HG02852 (cell line): Measurements from ENCODE around the gene PRR16.

Source experiments
- ATAC-seq: cut with Tn5 transposase; IDR thresholded peaks from one replicate; pipeline ENCODE4 v1.9.1; 2021; ENCODE audit warnings: mild to moderate bottlenecking, moderate library complexity; ENCODE audit not compliant: unreplicated experiment

PRR16 gene

GRCh38 chr5:120706877-120707276 is 242.8 kb downstream of the PRR16 start:
- no peak for ATAC-seq

GRCh38 chr5:120717381-120717780 is 253.3 kb downstream of the PRR16 start:
- ATAC-seq, result no peak

GRCh38 chr5:120730214-120730613 is 266.1 kb downstream of the PRR16 start:
- no peak for ATAC-seq

- no peak for ATAC-seq
Observed at GRCh38 chr5:120734033-120734432, 269.9 kb downstream of the PRR16 start.

GRCh38 chr5:120735076-120735475 is 271.0 kb downstream of the PRR16 start:
- ATAC-seq, result no peak
